ENCODE results near the gene HSPA1A. TPM values are rescaled to one million over a fixed set of nuclear protein-coding genes. Genes with fewer than 3 reads are reported as not detected.

HSPA1A gene
- total and polyA plus RNA-seq, 3 donors from 2014 or later = 90.4 to 151 (median 113) TPM

GRCh38 chr6:31865205-31866118 lies 50.1 kb downstream of the HSPA1A start:
- intact Hi-C loops (cut with DNase I; ENCODE audit: low total_unique reads) = no loop called here

More at GRCh38 chr6:31865205-31866118, 50.1 kb downstream of the HSPA1A start:
- no peak overlapping the region for H3K27ac ChIP-seq
- no peaks in the 10 kb centered on the region for H3K27me3 ChIP-seq
- H3K36me3 ChIP-seq (ENCODE audit: low read depth, missing control alignments) = no peaks in the 10 kb centered on the region
- TF ChIP-seq CTCF (IDR thresholded peaks at IDR 0.05) (no peak), POLR2A (IDR thresholded peaks at IDR 0.05) (no peak)
- H3K9me3 ChIP-seq = no peaks in the 10 kb centered on the region
- 79 to 84% methylated on average over 21 of the region's 21 CpGs for WGBS, 2 donors
- peaks cover 18% of the 10 kb centered on the region for H3K4me1 ChIP-seq
- no peak for DNase-seq
- H3K4me3 ChIP-seq = no peak overlapping the region

Small RNAs within 50 kb of the gene (small RNA-seq; reads per million reads assigned to genes)
- 0 reads per million in 2 donors for gene RF00019
- 445 to 1,219 reads per million in 2 donors for gene SNORD48
- 0 reads per million in 2 donors for gene SNORD52

Other genes starting within 250 kb of the HSPA1A start
Only the 30 nearest of the 40 such genes appear.
- gene BAG6, start 162.9 kb upstream of the HSPA1A start, total RNA-seq = 100 to 1,000 TPM; 654 to 710 TPM
- gene BAG6, start 162.9 kb upstream of the HSPA1A start, polyA plus RNA-seq (ENCODE audit: insufficient read depth, low read depth, low replicate concordance) = 861 TPM
- gene APOM, start 159.6 kb upstream of the HSPA1A start, total RNA-seq = 1 to 10 TPM; 7.5 to 9.8 TPM
- gene APOM, start 159.6 kb upstream of the HSPA1A start, polyA plus RNA-seq (ENCODE audit: insufficient read depth, low read depth, low replicate concordance) = 27.9 TPM
- 10 to 100 TPM; 13.9 to 17.8 TPM for gene C6orf47, start 154.8 kb upstream of the HSPA1A start, total RNA-seq
- gene C6orf47, start 154.8 kb upstream of the HSPA1A start, polyA plus RNA-seq (ENCODE audit: insufficient read depth, low read depth, low replicate concordance) = 11.9 TPM
- gene GPANK1, start 150.5 kb upstream of the HSPA1A start, total RNA-seq = 10 to 100 TPM; 34.5 to 46.1 TPM
- gene GPANK1, start 150.5 kb upstream of the HSPA1A start, polyA plus RNA-seq (ENCODE audit: insufficient read depth, low read depth, low replicate concordance) = 81.3 TPM
- gene CSNK2B, start 149.5 kb upstream of the HSPA1A start, total RNA-seq = 100 to 1,000 TPM; 397 to 421 TPM
- 523 TPM for gene CSNK2B, start 149.5 kb upstream of the HSPA1A start, polyA plus RNA-seq (ENCODE audit: insufficient read depth, low read depth, low replicate concordance)
- gene LY6G5B, start 145.6 kb upstream of the HSPA1A start, total RNA-seq = 10 to 100 TPM; 14.0 to 15.9 TPM
- gene LY6G5B, start 145.6 kb upstream of the HSPA1A start, polyA plus RNA-seq (ENCODE audit: insufficient read depth, low read depth, low replicate concordance) = 16.3 TPM
- 10 to 100 TPM in 1 of 2 donors, 1 to 10 TPM in 1; 8.7 to 18.3 TPM for gene LY6G5C, start 134.5 kb upstream of the HSPA1A start, total RNA-seq
- 14.0 TPM for gene LY6G5C, start 134.5 kb upstream of the HSPA1A start, polyA plus RNA-seq (ENCODE audit: insufficient read depth, low read depth, low replicate concordance)
- gene ABHD16A, start 112.2 kb upstream of the HSPA1A start, total RNA-seq = 10 to 100 TPM; 77.0 to 85.9 TPM
- 108 TPM for gene ABHD16A, start 112.2 kb upstream of the HSPA1A start, polyA plus RNA-seq (ENCODE audit: insufficient read depth, low read depth, low replicate concordance)
- gene LY6G6F, start 108.7 kb upstream of the HSPA1A start, total RNA-seq = not detected
- gene LY6G6F, start 108.7 kb upstream of the HSPA1A start, polyA plus RNA-seq (ENCODE audit: insufficient read depth, low read depth, low replicate concordance) = 0.41 TPM
- not detected for gene LY6G6D, start 100.2 kb upstream of the HSPA1A start, total RNA-seq
- gene LY6G6D, start 100.2 kb upstream of the HSPA1A start, polyA plus RNA-seq (ENCODE audit: insufficient read depth, low read depth, low replicate concordance) = not detected
- under 1 TPM in 1 of 2 donors, not detected in 1; 0.39 TPM for gene LY6G6C, start 93.8 kb upstream of the HSPA1A start, total RNA-seq
- gene LY6G6C, start 93.8 kb upstream of the HSPA1A start, polyA plus RNA-seq (ENCODE audit: insufficient read depth, low read depth, low replicate concordance) = 1.4 TPM
- gene MPIG6B, start 92.2 kb upstream of the HSPA1A start, total RNA-seq = under 1 TPM; 0.74 to 0.94 TPM
- gene MPIG6B, start 92.2 kb upstream of the HSPA1A start, polyA plus RNA-seq (ENCODE audit: insufficient read depth, low read depth, low replicate concordance) = 1.3 TPM
- 10 to 100 TPM; 19.6 to 38.0 TPM for gene DDAH2, start 86.2 kb upstream of the HSPA1A start, total RNA-seq
- 50.8 TPM for gene DDAH2, start 86.2 kb upstream of the HSPA1A start, polyA plus RNA-seq (ENCODE audit: insufficient read depth, low read depth, low replicate concordance)
- gene CLIC1, start 79.0 kb upstream of the HSPA1A start, total RNA-seq = 10 to 100 TPM; 35.4 to 93.5 TPM
- gene CLIC1, start 79.0 kb upstream of the HSPA1A start, polyA plus RNA-seq (ENCODE audit: insufficient read depth, low read depth, low replicate concordance) = 130 TPM
- gene MSH5, start 75.5 kb upstream of the HSPA1A start, total RNA-seq = 100 to 1,000 TPM in 1 of 2 donors, 10 to 100 TPM in 1; 77.6 to 135 TPM
- 36.2 TPM for gene MSH5, start 75.5 kb upstream of the HSPA1A start, polyA plus RNA-seq (ENCODE audit: insufficient read depth, low read depth, low replicate concordance)
- gene SAPCD1, start 52.9 kb upstream of the HSPA1A start, total RNA-seq = 10 to 100 TPM; 10.4 to 11.6 TPM
- gene SAPCD1, start 52.9 kb upstream of the HSPA1A start, polyA plus RNA-seq (ENCODE audit: insufficient read depth, low read depth, low replicate concordance) = 5.9 TPM
- 1 to 10 TPM; 3.1 to 6.3 TPM for gene VWA7, start 38.2 kb upstream of the HSPA1A start, total RNA-seq
- 2.7 TPM for gene VWA7, start 38.2 kb upstream of the HSPA1A start, polyA plus RNA-seq (ENCODE audit: insufficient read depth, low read depth, low replicate concordance)
- gene VARS1, start 19.8 kb upstream of the HSPA1A start, total RNA-seq = 100 to 1,000 TPM in 1 of 2 donors, 10 to 100 TPM in 1; 94.8 to 131 TPM
- 156 TPM for gene VARS1, start 19.8 kb upstream of the HSPA1A start, polyA plus RNA-seq (ENCODE audit: insufficient read depth, low read depth, low replicate concordance)
- gene LSM2, start 8.6 kb upstream of the HSPA1A start, total RNA-seq = 10 to 100 TPM; 43.3 to 49.6 TPM
- gene LSM2, start 8.6 kb upstream of the HSPA1A start, polyA plus RNA-seq (ENCODE audit: insufficient read depth, low read depth, low replicate concordance) = 55.5 TPM
- gene HSPA1L, start 260 bp upstream of the HSPA1A start, total RNA-seq = 10 to 100 TPM; 30.3 to 87.9 TPM
- gene HSPA1L, start 260 bp upstream of the HSPA1A start, polyA plus RNA-seq (ENCODE audit: insufficient read depth, low read depth, low replicate concordance) = 103 TPM
- 100 to 1,000 TPM; 167 to 204 TPM for gene HSPA1B, start 12.2 kb downstream of the HSPA1A start, total RNA-seq
- 127 TPM for gene HSPA1B, start 12.2 kb downstream of the HSPA1A start, polyA plus RNA-seq (ENCODE audit: insufficient read depth, low read depth, low replicate concordance)
- 10 to 100 TPM; 31.7 to 65.9 TPM for gene NEU1, start 47.3 kb downstream of the HSPA1A start, total RNA-seq
- gene NEU1, start 47.3 kb downstream of the HSPA1A start, polyA plus RNA-seq (ENCODE audit: insufficient read depth, low read depth, low replicate concordance) = 27.4 TPM
- 1 to 10 TPM in 1 of 2 donors, under 1 TPM in 1; 0.87 to 1.2 TPM for gene SLC44A4, start 63.5 kb downstream of the HSPA1A start, total RNA-seq
- gene SLC44A4, start 63.5 kb downstream of the HSPA1A start, polyA plus RNA-seq (ENCODE audit: insufficient read depth, low read depth, low replicate concordance) = 6.3 TPM
- 100 to 1,000 TPM; 102 to 106 TPM for gene EHMT2, start 82.2 kb downstream of the HSPA1A start, total RNA-seq
- 82.2 TPM for gene EHMT2, start 82.2 kb downstream of the HSPA1A start, polyA plus RNA-seq (ENCODE audit: insufficient read depth, low read depth, low replicate concordance)
- gene ZBTB12, start 86.5 kb downstream of the HSPA1A start, total RNA-seq = 1 to 10 TPM; 5.3 to 5.6 TPM
- gene ZBTB12, start 86.5 kb downstream of the HSPA1A start, polyA plus RNA-seq (ENCODE audit: insufficient read depth, low read depth, low replicate concordance) = 6.3 TPM
- gene C2, start 112.2 kb downstream of the HSPA1A start, total RNA-seq = 1 to 10 TPM; 5.1 to 6.3 TPM
- gene C2, start 112.2 kb downstream of the HSPA1A start, polyA plus RNA-seq (ENCODE audit: insufficient read depth, low read depth, low replicate concordance) = 24.8 TPM
- 1 to 10 TPM; 4.8 to 5.8 TPM for gene CFB, start 130.6 kb downstream of the HSPA1A start, total RNA-seq
- 38.6 TPM for gene CFB, start 130.6 kb downstream of the HSPA1A start, polyA plus RNA-seq (ENCODE audit: insufficient read depth, low read depth, low replicate concordance)
- gene NELFE, start 143.4 kb downstream of the HSPA1A start, total RNA-seq = 100 to 1,000 TPM; 181 to 219 TPM
- gene NELFE, start 143.4 kb downstream of the HSPA1A start, polyA plus RNA-seq (ENCODE audit: insufficient read depth, low read depth, low replicate concordance) = 292 TPM
- 10 to 100 TPM; 59.2 to 73.0 TPM for gene SKIC2, start 143.6 kb downstream of the HSPA1A start, total RNA-seq
- 39.6 TPM for gene SKIC2, start 143.6 kb downstream of the HSPA1A start, polyA plus RNA-seq (ENCODE audit: insufficient read depth, low read depth, low replicate concordance)
- gene DXO, start 156.6 kb downstream of the HSPA1A start, total RNA-seq = 10 to 100 TPM; 43.7 to 59.1 TPM
- gene DXO, start 156.6 kb downstream of the HSPA1A start, polyA plus RNA-seq (ENCODE audit: insufficient read depth, low read depth, low replicate concordance) = 96.6 TPM

Measured in testis (tissue), 3 donors.